Lung microvascular endothelial cell (primary cell): ENCODE measurements around the gene CRELD1. TPM values are rescaled to one million over a fixed set of nuclear protein-coding genes. Genes with fewer than 3 reads are reported as not detected.
"Not testable (repeated sequence)": the region's sequence is repeated elsewhere in the genome, so short reads cannot be mapped to it uniquely, and the experiment has no call there.

Experiments used
- DNase-seq, 2 donors: peaks; one replicate each; pipeline versions ENCODE4 v3.0.0 to v3.0.0-alpha.2; 2010; ENCODE audit warnings: low read depth in 2 of 2
- total RNA-seq: library from RNA; depleted of rRNA; stranded (reverse); fragments of >200 nt; gene quantifications from 2 replicates; pipeline ENCODE4 v1.2.1, GENCODE V29; 2014

CRELD1 gene
- total RNA-seq: 19.8 and 60.9 TPM in 2 replicates

DNA sequence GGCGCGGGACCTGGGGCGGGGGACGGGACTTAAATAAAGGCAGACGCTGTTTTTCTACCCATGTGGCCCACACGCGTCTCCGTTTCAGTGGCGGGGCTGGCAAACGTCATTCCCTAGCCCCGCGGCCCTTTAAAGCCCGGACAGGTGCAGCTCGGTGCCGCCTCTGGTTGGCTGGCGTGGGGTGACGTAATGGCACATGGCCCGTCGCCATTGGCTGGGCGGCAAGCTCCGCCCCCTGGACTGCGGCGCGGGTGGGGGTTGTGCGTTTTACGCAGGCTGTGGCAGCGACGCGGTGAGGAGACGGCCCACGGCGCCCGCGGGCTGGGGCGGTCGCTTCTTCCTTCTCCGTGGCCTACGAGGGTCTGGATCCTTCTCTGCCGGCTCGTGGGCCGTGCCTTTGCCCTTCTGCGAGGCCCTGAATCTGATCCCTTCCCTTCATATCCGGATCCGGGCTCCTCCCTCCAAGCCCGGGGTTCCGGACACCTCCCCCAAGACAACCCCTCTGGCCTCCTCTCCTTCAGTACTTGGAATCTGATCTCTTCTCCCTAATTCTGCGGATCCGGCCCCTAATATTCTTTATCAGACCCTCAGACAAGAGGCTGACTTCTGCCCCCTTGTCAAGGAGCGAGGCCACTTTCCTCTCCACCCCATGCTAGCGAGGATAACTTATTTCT is at the start of gene CRELD1:
Gene CRELD1 (plus strand): TSS at position 274 of the 674 bp plus-strand sequence. CDS start 605 bp downstream, outside the sequence.
- peak; percentile 94 to 99 for DNase-seq

DNA sequence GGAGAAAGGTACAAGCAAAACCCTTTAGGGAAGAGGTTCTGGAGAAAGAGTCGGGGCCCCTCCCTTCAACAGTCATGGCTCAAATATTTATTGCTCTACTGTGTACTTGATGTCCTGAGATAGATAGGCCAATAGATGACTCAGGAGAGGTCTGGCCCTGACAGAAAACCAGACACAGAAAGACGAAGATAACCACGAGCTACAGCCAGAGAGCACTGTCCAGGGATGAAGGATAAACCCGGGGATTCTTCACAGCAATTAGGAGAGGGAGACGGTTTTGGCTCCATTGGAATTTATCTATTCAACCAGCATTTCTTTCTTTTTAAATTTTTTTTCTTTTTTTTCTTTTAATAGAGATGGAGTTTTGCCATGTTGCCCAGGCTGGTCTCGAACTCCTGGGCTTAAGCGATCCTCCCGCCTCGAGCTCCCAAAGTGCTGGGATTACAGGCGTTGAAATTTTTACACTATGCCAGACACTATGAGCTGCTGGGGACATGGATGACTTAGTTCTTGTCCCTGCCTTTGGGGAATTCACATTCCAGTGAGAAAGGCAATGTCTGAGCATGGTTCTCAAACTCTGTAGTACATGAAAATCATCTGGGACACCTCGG is 49.0 kb upstream of the CRELD1 start:
- DNase-seq: peak in 1 of 2 donors; percentile 49

DNA sequence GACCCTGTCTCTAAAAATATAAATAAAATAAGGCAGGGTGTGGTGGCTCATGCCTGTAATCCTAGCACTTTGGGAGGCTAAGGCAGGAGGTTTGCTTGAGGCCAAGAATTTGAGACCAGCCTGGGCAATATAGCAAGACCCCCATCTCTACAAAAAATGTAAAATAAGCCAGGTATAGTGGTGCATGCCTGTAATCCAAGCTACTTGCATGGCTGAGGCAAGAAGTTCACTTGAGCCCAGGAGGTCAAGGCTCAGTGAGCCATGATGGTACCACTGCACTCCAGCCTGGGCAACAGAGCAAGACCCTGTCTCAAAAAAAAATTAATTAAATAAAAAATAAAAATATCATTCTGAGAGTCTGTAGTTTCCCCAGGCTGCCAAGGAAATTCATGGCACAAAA is 47.3 kb upstream of the CRELD1 start:
- DNase-seq: no peak

- no peak for DNase-seq
Measured at GRCh38 chr3:9887480-9887879, 46.2 kb upstream of the CRELD1 start.

DNA sequence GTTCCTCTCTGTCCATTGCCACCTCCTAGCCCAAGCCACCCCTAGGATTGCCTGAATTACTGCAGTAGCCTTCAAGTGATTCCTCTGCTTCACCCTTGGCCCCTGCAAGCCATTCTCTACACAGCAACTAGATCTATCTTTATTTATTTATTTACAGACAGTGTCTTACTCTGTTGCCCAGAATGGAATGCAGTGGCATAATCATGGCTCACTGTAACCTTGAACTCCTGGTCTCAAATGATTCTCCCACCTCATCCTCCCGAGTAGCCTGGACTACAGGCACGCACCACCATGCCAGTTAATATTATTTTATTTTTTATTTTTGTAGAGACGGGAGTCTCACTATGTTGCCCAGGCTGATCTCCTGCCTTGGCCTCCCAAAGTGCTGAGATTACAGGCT is 45.1 kb upstream of the CRELD1 start:
- no peak for DNase-seq

DNA sequence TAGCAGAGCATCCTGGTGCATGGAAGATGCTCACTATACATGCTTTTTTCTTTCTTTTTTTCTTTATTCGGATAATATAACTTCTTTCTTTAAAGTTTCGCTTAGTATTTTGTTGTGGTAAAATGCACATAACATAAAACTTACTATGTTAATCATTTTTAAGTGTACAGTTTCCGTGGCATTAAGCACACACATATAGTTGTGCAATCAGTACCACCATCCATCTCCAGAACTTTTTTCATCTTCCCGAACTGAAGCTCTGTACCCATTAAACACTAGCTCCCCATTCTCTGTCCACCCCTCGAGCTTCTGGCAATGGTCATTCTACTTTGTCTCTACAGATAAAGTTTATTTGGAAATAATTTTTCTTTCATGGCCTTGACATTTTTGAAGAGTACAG is 44.2 kb upstream of the CRELD1 start:
- DNase-seq: no peak

DNA sequence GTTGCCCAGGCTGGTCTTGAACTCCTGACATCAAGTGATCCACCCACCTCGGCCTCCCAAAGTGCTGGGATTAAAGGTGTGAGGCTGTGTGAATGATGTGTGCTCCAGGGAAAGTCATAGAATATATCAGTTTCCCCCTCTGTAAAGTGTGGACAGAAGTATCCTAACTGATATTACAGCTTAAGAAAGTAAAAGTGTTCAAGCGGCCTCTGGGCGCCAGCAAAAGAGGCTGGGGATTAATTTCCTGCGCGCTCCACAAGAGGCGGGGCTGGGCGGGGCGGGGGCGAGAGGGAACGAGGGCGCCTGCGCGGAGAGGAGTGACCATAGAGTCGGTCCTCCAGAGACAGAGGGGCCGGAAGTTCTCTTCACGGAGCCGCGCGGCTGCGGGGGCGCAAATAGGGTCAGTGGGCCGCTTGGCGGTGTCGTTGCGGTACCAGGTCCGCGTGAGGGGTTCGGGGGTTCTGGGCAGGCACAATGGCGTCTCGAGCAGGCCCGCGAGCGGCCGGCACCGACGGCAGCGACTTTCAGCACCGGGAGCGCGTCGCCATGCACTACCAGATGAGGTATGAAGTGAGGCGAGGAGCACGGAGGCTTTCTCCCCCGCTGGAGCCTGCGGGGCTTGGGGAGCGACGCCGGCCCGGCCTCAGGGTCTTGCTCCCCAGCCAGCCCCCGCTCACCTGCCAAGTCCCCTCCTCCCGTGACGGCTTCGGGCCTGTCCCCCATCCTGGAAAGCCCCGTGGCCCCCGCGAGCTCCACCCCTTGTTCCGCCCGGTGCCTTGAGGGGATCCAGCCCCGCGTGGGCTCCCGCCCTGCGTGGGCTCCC is 43.2 kb upstream of the CRELD1 start, which contains the start of gene JAGN1:
Gene JAGN1 (plus strand): TSS at position 362 of the 823 bp plus-strand sequence. CDS start 113 bp downstream, at position 475.
- peak; percentile 91 to 92 for DNase-seq

DNA sequence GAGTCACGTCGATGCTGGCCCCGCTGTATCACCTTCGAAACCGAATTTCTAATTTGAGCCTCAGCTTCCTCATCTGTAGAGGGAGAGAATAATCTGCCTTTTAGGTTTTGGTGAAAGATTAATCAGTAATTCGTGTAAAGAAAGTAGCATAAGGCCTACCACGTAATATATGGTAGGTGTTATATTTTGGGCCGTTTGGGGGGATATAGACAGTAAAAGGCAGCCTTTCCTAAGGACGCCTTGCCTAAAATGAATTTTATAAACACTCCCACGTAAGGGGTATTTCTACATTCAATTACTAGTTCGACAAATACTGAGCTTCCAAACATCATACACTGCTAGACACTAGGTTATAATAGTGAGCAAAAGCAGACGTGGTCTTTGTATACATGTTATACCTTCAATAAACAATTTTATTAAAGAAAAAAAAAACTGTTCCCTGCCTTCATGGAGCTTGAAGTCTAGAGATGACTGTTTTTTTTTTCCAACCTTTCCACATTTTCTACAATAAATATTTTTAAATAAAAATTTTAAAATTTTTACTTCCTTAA is 42.5 kb upstream of the CRELD1 start:
- DNase-seq: no peak

DNA sequence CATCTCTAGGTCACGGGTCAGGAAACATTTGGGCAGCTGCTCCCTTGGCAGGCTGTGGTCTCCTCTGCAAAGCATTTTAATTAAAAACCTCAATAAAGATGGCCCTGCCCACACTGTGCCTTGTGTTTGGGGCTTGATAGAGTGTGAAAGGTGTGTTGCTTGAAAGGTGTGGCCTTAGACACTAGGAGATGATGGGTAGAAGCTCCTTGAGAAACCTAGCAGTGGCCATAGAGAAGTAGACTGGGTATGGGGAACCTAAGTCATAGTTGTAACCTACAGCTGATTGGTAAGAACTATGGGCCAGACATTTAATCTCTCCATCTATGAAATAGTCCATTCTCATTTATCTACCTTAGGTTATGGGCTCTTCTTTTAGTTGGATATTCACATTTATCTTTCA is 39.9 kb upstream of the CRELD1 start:
- DNase-seq: no peak

DNA sequence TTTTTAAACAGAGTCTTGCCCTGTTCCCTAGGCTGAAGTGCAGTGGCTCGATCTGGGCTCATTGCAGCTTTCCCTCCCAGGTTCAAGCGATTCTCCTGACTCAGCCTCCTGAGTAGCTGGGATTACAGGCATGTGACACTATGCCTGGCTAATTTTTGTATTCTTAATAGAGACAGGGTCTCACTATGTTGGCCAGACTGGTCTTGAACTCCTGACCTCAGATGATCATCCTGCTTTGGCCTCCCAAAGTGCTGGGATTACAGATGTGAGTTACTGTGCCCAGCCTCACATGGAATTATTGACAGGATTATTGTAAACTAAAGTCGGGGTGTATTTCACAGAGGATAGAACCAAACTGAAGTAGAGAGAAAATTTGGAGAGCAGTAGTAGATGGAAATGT is 37.9 kb upstream of the CRELD1 start:
- not testable (repeated sequence) for DNase-seq

GRCh38 chr3:9896755-9897407 is 36.8 kb upstream of the CRELD1 start:
- DNase-seq: not testable (repeated sequence)

GRCh38 chr3:9897408-9898372 is 35.9 kb upstream of the CRELD1 start:
- DNase-seq: peak; percentile 30 to 81

DNA sequence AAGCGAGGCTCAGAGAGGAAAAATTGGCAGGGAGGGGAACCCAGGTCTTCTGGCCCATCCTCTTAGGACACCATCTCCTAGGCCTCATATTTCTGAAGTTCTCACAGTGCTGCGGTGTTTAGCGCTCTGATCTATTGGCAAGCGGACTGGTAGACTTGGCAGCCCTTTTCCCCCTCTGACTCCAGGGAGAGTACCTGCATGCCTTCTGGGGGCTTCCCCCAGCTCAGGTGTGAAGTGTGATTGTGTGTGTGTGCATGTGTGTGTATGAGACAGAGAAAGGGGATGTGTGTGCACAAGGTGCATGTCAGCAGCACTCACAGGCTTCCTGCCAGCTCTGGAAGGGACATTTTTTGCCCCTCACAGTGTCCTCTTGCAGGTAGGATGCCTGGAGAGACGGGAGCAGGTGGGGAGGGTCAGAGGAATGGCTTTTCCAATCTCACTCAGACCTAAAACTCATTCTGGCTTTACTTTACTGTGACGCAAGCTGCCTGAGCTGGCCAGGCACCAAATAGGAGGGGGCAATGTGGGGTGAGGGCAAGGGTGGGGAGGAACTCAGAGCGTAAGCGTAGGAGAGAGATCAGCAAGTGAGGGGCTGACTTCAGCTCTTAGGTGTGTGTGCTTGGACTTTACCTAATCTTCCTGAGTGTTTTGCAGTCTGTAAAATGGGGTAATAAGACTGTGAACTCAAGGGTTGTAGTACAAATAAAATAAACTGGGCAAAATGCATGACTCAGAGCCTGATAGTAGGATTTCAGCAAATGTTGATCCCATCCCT is 35.0 kb upstream of the CRELD1 start:
- no peak for DNase-seq

GRCh38 chr3:9899289-9899791 is 34.3 kb upstream of the CRELD1 start:
- DNase-seq: no peak

- DNase-seq: not testable (repeated sequence)
Measured at GRCh38 chr3:9900965-9901415, 32.6 kb upstream of the CRELD1 start.

- DNase-seq: peak; percentile 33 to 80
Measured at GRCh38 chr3:9901967-9902366, 31.7 kb upstream of the CRELD1 start.

DNA sequence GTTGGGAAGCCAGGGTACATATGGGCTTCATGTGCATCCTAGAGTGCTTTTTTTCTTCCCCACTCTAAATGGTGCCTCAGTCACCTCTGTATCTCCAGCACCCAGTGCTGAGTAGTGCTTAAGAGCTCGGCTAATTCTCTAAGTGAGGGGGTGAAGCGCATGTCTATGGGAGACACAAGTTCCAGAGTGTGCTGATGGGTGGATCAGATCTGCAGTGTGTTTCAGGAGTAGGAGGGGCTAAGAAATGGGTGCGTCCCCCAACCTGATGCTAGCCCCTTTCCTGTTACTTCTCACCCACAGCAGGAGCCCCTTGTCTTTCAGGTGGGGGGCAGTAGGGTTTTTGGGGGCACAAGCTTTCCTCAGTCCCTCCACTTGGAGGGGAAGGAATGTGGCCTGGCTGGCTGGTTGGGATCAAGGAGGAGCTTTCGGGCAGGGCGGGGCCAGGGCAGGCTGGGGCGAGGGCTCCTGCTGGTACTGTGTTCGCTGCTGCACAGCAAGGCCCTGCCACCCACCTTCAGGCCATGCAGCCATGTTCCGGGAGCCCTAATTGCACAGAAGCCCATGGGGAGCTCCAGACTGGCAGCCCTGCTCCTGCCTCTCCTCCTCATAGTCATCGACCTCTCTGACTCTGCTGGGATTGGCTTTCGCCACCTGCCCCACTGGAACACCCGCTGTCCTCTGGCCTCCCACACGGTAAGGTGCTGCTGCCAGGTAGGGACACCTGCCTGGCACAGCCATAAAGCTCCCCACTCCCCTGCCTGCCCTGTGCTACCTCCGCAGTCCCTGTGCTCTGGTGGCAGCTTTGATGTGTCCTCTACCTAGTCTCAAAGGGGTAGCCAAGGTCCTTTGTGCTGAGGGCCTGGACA is 31.0 kb upstream of the CRELD1 start, which contains the start of gene IL17RE:
Gene IL17RE (plus strand): TSS at position 477 of the 866 bp plus-strand sequence. CDS start 85 bp downstream, at position 562.
- DNase-seq: no peak

- peak in 1 of 2 donors; percentile 44 for DNase-seq
Measured at GRCh38 chr3:9903238-9903624, 30.4 kb upstream of the CRELD1 start.
